SKM-1 (cell line): ENCODE measurements around the gene MYCBP.
A peak's percentile ranks its signal among the peaks of the same experiment; 100 is the strongest.
"Not testable (repeated sequence)": the region's sequence is repeated elsewhere in the genome, so short reads cannot be mapped to it uniquely, and the experiment has no call there.

Experiments used
- DNase-seq: peaks from one replicate; lab custom pipeline; 2025; ENCODE audit not compliant: unreplicated experiment; lab: John Stamatoyannopoulos, UW

Gene MYCBP

DNA sequence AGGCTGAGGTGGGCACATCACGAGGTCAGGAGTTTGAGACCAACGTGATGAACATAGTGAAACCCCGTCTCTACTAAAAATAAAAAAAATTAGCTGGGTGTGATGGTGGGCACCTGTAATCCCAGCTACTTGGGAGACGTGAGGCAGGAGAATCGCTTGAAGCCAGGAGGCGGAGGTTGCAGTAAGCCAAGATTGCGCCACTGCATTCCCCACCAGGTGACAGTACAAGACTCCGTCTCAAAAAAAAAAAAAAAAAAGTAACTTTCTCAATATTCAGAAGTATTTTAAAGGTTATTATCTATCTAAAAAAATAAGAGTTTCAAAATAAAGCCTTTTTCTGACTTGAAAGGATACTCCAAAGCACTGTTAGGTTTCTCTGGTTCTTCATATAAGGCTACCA is 5.9 kb downstream of the MYCBP start:
- DNase-seq, result no peak

DNA sequence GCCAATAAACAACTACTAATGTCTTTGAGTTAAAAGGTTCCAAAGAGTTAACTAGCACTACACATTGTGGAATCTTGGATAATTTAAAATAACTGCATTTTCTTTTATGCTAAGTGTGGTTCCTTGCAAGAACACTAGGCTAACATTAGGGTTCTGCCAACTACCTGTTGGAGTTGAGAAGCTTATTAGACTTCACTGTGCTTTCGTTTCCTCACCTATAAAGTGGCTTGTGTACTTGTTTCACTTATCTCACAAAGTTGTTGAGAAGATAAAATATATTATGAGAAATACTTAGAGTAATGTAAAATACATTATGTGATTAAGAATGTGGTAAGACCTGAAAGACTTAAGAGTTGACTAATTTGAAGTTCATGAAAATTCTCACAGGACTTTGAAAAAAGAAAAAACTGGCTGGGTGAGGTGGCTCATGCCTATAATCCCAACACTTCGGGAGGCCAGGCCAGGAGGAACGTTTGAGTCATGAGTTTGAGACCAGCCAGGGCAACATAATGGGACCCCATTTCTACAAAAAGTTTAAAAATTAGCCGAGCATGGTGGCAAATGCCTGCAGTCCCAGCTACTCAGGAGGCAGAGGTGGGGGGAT is 7.9 kb downstream of the MYCBP start:
- no peak for DNase-seq

DNA sequence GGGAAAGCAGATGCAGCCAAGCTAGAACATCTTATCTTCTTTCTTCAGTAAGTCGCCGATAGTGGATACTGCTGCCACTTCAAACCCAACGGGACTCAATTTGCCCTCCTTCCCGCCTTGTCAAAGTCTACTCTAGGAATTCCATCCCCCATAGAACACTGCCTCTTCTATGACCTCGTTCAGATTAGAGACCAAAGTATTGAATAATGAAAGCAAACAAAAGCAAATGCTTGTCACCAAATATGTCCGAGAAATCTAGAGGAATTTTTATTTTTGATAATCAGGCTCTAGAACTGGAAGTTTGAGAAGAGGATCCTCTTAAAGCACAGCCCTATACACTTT is 12.7 kb downstream of the MYCBP start:
- DNase-seq, result no peak

DNA sequence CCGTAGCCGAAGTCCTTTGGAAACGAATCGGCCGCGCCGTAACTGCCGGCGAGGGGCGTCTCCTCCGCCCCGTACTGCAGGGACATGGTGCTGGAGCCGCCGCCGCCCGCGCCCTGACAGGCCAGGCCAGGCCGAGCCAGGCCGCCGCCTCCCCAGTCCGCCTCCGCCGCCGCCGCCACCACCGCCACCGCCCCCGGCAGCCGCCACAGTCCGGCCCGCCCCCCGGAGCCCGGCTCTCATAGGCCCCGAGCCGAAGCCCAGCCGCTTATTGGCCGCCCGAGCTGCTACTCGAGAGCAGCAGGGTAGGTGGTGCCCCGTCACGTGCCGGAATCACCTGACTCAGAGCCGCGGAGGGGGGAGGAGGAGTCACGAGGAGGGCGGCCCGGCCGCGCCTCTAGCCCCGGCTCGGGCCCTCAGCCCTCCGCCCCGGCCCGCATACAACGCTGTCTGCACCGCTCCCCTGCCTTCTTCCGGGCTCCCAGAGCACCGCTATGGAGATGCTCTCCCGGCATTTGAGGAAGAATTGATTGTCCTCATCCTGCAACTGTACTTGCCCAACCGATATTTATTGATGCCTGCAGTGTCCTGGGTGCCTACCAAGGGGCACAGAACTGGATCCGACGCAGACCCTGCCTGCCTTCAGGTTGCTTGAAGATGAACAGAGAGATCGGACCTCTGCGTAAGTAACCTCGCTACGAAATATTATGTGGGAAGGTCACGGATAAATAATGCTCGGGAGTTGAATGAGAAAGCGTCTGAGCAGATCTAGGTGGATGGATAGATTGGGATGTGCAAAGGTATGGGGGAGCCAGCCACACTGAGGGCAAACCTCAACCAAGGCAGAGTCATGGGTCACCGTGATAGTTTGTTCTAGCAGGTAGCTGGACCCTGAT is 13.3 kb downstream of the MYCBP start, which contains the start of gene RRAGC:
TSS of gene RRAGC (minus strand) at position 212 of the 893 bp plus-strand sequence. CDS start at position 86, 126 bp downstream.
- DNase-seq, result peak; percentile 92

DNA sequence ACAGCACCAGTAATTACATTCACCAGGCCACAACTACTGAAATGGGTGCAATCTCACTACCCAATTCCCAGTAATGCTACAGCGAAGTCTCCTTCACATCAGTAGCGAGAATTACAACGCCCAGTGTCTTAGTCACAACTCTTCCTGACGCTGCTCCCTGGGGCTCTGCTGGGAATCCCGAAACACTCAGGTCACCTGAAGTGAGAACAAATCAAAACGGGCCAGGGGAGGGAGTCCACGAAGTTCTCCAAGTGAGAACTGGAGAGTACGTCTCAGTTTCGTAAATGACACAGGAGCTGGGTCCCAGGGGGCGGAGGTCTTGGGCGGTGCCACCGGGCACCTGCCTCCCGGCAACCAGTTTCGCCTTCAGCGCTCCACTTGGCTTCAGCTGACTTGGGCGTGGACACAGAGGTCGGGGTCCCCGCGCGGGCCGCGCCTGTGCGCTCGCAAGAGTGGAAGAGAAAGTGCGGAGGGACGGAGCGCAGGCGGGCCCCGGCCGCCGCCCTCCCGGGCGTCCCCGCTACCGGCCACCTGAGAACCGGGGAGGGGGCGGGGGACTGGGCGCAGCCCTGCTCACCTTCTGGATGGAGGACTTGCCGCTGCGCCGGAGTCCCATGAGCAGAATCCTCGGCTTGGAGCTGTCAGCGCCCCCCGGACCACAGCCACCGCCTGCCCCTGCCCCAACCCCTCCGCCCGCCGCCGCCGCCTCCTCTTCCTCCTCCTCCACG is 14.2 kb downstream of the MYCBP start:
- no peak for DNase-seq

DNA sequence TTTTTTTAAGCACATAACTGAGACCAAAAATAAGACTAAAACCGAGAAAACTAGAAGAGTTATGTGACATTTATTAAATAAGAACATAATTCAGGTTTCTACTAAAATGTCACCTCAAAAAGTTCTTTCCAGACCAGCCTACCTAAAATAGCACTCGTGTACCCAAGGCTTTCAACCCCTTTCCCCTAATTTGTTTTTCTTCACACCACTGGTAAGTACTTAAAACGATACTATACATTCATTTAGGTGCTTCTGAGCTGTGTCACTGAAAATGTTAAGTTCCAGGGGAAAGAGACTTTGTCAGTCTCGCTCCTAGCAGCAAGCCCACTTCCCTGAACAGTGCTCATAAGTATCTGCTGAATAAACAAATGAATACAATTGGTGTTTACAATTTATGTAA is 20.4 kb downstream of the MYCBP start:
- DNase-seq, result no peak

DNA sequence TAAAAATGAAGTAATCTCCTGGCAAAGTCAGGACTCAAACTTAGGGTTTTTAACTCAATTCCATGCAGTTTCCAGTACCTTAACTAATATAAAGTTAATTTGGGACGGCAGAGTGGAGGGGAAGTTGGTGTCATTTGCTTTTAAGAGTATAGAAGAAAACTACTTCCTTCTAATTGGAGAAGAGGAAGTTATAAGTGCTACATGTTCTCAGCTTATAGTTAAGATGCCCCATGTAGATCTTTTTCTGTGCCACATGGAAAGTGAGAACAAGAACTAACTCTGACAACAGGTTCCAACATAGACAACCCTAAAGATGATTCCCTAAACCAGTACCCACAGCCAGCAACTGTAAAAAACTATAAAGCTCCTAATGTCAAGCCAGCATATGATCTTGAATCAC is 25.1 kb downstream of the MYCBP start:
- peak; percentile 84 for DNase-seq

DNA sequence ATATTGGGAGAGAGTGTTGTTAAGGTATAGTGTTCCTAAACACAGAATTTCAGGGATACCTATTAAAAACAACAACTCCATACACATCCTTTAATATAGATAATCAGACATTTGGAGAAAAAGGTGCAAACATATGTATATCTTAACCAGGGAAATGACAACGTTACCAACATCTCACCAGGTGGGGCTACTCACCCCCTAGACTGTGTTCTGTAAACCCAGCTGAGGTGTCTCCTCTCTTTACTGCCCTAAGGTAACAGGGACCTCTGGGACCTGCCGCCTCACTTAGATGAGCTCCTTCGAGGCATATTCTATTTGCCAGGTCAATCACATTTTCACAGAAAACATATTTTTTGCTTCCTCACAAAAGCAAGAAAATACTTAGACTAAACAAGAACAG is 26.9 kb downstream of the MYCBP start:
- no peak for DNase-seq

DNA sequence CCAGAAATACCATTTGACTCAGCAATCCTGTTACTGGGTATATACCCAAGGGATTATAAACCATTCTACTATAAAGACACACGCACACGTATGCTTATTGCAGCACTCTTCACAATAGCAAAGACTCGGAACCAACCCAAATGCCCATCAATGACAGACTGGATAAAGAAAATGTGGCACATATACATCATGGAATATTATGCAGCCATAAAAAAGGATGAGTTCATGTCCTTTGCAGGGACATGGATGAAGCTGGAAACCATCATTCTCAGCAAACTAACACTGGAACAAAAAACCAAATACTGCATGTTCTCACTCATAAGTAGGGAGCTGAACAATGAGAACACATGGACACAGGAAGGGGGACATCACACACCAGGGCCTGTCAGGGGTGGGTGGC is 28.1 kb downstream of the MYCBP start:
- not testable (repeated sequence) for DNase-seq

DNA sequence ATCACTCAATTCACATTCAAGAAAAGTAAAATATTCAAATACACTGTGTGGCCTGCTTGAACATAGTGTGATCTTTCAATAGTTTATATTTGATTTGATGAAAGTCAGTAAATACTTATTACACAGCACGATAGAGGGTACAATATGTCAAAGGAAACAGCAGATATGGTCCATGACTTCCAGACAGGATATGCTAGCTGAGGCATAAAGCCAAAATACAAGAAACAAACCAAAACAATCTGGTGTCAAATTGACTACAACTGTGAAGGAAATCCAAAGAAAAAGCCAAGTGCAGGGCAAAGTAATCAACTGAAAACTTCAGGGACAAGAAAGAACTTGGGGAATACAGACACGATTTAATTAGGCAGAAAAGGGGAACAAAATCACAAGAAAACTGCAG is 32.9 kb downstream of the MYCBP start:
- no peak for DNase-seq

DNA sequence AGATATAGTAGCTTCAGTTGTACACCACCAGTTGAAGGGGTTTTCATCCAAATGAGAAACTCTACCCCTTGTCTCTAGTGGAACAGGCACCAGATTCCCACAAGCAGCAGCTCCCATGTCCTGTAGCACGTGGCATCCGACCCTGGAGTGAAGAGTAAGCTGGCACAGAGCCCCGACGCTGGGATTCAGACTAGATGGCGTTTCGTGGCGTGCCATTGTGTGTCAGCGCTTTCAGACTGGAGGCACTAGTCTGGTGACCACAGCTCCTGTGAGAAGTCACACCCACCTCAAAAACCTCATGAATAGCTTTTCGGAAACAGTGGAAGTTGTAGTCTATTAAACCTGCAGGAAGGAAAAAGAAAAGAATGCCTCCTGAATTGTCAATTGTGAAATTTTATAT is 33.8 kb downstream of the MYCBP start:
- DNase-seq, result no peak

DNA sequence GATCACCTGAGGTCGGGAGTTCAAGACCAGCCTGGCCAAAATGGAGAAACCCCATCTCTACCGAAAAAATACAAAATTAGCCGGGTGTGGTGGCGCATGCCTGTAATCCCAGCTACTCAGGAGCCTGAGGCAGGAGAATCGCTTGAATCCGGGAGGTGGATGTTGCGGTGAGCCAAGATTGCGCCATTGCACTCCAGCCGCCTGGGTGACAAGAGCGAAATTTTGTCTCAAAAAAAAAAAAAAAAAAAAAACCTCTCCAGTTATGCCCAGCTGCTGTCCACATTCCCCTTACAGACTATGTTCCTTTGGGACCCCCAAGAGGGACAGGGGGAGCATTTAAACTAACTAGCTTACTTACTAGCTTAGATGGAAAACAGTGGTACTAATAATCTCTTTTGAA is 36.8 kb downstream of the MYCBP start:
- DNase-seq, result not testable (repeated sequence)

DNA sequence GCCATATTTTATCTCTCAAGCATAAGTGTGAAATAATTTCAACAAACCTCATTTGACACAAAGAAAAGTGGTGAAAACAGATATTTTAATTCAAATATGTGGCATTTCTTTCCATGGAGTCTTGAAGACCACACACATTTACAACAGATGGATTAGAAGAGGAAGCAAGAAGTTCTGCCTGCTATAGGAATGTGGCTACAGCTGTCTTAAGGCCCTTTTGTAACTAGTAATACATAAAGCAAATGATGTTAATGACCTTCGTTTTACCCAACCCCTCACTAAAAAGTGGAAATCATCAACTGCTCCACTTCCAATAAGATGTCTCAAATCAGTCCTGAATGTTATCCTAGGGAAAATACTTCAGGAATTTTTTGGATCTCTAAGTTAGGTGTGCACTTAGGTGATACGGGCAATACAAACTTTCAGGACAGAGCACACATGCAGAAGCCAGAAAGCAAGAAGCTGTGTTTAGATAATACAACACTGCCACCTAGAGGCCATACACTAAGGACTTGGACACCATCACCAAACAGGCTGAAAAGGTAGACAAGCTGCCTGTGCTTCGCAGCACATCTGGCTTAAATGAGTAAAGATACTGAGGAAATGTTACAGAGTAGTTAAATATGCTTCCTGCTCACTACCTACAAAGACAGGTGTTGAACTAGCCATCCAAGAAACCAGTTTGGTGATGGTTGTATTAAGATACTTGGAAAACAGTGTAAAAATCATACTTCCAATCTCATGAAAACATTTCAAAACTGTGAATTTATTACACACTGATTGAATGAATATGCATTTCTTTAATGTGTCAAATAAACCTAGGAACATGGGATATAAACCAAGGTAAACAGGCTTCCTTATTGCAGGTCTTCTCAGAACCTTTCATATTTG is 38.0 kb downstream of the MYCBP start:
- peak; percentile 66 for DNase-seq

DNA sequence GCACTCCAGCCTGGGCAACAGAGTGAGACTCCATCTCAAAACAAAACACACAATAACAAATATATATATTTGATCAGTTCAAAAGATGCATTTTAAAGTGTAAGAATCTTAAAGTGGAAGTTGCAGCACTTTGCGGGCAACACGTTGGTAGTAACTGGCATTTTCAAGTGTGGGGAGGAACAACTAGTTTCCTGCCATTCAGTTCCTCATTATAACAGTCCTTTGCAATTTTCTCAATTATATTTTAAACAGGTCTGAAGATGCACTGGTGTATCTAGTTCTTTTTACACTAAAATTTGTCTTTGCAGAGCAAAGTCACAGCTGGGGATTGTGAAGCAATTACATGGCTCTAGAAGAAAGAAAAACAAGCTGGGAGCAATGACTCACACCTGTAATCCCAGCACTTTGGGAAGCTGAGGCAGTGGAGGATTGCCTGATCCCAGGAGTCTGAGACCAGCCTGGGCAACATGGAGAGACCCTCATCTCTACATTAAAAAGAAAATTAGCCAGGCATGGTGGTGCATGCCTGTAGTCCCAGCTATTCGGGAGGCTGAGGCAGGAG is 38.8 kb downstream of the MYCBP start:
- peak; percentile 58 for DNase-seq

DNA sequence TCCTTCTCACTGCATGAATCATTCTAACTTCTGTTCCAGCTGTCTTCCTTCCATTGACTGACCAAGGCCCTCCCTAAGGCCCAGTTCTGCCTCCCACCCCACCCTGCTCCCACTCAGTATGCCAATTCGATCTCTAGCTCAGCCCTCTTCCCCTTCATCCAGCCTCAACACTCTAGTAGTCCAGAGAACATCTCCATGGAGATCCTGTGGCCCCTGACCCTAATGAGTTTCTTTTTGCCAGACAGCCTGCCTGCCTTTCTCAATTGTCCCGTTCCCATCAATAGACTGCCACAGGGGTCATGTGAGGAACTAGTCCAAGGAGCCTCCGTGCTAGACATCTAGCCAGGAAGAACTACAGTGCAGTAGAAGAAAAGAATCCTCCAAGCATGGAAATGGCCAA is 40.0 kb downstream of the MYCBP start:
- no peak for DNase-seq

DNA sequence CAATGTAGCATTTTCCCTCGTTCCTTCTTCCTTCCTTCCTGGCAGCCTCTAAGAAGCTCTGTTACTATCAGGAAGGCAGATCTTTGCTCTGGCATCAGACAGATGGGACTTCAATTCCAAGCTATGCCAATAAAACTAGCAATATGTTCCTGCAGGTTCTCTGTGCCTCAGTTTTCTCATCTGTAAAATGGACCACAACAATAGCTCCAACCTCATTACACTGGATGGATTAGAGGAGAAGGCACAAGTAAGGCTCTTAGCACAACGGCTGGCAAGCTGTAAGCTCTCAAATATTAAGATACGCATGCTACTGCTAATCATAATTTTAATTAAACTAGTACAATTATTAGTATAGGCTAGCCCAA is 40.8 kb downstream of the MYCBP start:
- DNase-seq, result no peak

DNA sequence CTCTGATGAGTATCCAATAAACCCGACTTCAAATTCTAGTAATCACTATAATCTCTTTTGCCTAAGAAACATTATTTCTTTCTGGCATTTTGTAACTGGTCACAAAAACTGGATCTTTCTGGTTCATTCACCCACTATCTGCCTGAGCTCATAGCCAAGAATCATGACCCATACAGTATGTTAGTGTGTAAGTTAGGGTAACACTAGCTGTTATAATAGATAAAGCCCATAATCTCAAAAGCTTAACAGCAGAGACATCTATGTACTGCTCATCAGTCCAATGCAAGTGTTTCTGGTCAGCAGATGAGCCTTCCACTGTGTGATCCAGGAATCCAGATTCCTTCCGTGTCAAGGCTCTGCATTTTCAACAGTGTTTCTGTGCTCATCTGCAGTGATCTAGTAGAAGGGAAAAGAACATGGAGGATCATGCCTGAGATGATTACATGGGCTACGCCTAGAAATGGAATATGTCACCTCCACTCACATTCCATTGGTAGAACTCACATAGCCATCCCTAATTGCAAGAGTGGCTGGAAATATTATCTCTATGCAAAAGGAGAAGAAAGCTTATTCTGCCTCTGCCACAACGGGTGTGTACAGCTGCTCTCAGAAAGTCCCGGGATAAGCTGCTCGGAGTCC is 41.3 kb downstream of the MYCBP start:
- DNase-seq, result no peak

DNA sequence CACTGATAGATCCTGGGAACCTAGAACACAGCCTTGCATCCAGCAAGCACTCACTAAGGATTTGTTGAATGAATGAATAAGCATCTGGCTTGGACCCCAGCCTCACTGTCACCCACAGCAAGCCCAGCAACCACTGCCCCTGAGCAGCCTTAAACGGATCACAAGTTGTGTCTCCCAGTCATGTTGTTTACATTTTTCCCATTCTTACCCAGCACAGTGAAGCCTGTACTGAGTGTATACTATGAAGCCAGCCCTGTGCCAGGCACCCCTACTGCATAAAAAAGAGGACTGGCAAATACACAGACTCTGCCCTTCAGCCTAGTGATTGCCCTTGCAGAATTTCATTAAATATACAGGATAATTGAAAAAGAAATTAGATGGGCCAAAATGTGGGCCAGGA is 43.8 kb downstream of the MYCBP start:
- DNase-seq, result no peak

DNA sequence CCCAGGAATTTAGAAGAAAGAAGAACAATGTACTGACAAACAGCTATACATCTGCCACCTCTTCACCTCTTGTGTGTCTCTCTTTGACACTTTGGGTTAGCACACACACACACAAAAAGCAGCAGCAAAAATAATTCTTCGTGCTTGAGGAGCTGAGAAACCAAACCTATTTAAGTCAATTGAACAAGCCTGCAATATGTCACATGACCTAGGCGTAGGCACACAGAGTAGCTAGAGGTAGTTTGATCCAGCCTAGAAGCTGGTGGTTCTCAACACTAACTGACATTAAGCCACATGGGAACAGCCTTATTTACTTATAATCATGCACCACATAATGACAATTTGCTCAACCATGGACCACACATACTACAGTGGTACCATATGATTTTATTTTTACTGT is 45.8 kb downstream of the MYCBP start:
- no peak for DNase-seq

DNA sequence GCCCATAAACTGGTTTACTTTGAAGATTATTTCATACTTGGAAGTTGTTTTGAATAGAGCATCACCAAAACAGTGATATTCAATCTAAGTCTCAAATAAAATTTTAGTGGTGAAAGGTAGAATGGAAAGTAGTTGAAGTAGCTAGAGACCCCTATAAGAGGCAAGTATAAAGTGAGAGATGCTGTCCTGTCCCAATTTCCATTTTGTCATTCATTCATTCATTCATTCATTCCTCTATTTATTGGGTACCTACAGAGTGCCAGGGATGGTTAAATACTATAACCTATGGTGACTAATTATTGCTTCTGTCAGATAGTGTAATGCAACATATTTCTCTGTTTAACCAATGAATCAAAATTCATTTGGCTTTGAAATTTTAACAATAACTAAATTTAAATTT is 46.3 kb downstream of the MYCBP start:
- no peak for DNase-seq
